GM19468 (cell line): ENCODE results near the gene IRAK3.

Experiments
- ATAC-seq: cut with Tn5 transposase; IDR thresholded peaks from one replicate; pipeline ENCODE4 v1.9.1; 2021; ENCODE audit warnings: mild to moderate bottlenecking, moderate library complexity, moderate number of reproducible peaks; ENCODE audit not compliant: unreplicated experiment; ENCODE audit errors: extremely low read depth

IRAK3 gene

GRCh38 chr12:66188584-66189485, at the start of gene IRAK3:
Gene IRAK3, plus strand, starts transcription at chr12:66189214. Its CDS starts 86 bp downstream, at chr12:66189300.
- peak; percentile 47 for ATAC-seq

GRCh38 chr12:66139328-66139727, 49.7 kb upstream of the IRAK3 start:
- ATAC-seq, result no peak

GRCh38 chr12:66140731-66141130, 48.3 kb upstream of the IRAK3 start:
- ATAC-seq, result no peak

GRCh38 chr12:66141299-66141698, 47.7 kb upstream of the IRAK3 start:
- no peak for ATAC-seq

GRCh38 chr12:66142826-66143225, 46.2 kb upstream of the IRAK3 start:
- ATAC-seq, result no peak

GRCh38 chr12:66143868-66144267, 45.1 kb upstream of the IRAK3 start:
- no peak for ATAC-seq

GRCh38 chr12:66144791-66145754, 43.9 kb upstream of the IRAK3 start:
- ATAC-seq, result no peak

- no peak for ATAC-seq
These were observed 39.2 kb upstream of the IRAK3 start for GRCh38 chr12:66149702-66150398.

GRCh38 chr12:66152732-66153131, 36.3 kb upstream of the IRAK3 start:
- ATAC-seq, result no peak

- ATAC-seq, result no peak
These were observed 34.2 kb upstream of the IRAK3 start for GRCh38 chr12:66154776-66155175.

GRCh38 chr12:66156654-66157053, 32.4 kb upstream of the IRAK3 start:
- no peak for ATAC-seq

GRCh38 chr12:66159123-66159522, 29.9 kb upstream of the IRAK3 start:
- no peak for ATAC-seq

- ATAC-seq, result no peak
These were observed 28.3 kb upstream of the IRAK3 start for GRCh38 chr12:66160704-66161103.

GRCh38 chr12:66162701-66163100, 26.3 kb upstream of the IRAK3 start:
- no peak for ATAC-seq

- ATAC-seq, result no peak
These were observed 25.7 kb upstream of the IRAK3 start for GRCh38 chr12:66163289-66163688.

GRCh38 chr12:66164349-66164821, 24.6 kb upstream of the IRAK3 start:
- no peak for ATAC-seq

- no peak for ATAC-seq
These were observed 23.9 kb upstream of the IRAK3 start for GRCh38 chr12:66165141-66165540.

- no peak for ATAC-seq
These were observed 22.5 kb upstream of the IRAK3 start for GRCh38 chr12:66166561-66166960.

- no peak for ATAC-seq
These were observed 20.6 kb upstream of the IRAK3 start for GRCh38 chr12:66168410-66168809.
